Activated naive CD8-positive, alpha-beta T cell treated with anti-CD3 and anti-CD28 coated beads, Interleukin-2, amount 50 U/mL, for 16 hours (primary cell): Measurements from ENCODE around the gene SNX21.
A peak's percentile ranks its signal among the peaks of the same experiment; 100 is the strongest.

Experiments
- DNase-seq: peaks from one replicate; pipeline ENCODE4 v3.0.0-alpha.2; 2020; ENCODE audit warnings: low read depth, low spot score

The SNX21 gene

DNA sequence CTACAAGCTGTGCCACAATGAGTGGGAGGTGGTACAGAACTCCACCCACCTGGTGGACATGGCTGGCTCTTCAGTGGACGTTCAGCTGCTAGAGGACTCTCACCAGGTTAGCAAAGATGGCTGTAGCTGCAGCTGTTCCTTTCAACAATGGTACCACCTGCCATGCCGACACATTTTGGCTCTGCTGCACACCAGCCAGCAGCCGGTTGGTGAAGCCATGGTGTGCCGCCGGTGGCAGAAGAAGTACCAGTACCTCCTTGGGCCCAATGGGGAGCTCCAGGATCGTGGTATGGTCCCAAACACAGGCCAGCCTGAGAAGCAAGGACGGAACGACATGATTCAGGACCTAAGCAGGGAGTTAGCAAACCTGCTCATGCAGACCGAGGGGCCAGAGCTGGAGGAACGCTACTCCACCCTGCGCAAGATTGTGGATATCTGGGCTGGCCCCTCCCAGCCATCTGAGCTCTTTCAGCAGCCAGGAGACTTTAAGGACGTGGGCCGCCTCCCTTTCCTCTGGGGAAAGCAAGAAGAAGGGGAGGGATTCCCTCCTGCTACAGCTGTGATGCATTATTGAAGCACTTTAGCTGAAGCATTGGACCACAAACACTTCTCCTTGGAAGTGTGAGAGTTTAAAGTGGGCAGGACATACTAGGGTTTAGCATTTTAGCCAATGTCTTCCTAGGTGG lies 44.6 kb downstream of the SNX21 start:
- DNase-seq: no peak

GRCh38 chr20:45880988-45881788 lies 47.6 kb downstream of the SNX21 start, which contains the start of gene ZSWIM1:
Gene ZSWIM1 (plus strand): TSS chr20:45881227. CDS start chr20:45882593, 1,366 bp downstream.
- peak; percentile 97 for DNase-seq

DNA sequence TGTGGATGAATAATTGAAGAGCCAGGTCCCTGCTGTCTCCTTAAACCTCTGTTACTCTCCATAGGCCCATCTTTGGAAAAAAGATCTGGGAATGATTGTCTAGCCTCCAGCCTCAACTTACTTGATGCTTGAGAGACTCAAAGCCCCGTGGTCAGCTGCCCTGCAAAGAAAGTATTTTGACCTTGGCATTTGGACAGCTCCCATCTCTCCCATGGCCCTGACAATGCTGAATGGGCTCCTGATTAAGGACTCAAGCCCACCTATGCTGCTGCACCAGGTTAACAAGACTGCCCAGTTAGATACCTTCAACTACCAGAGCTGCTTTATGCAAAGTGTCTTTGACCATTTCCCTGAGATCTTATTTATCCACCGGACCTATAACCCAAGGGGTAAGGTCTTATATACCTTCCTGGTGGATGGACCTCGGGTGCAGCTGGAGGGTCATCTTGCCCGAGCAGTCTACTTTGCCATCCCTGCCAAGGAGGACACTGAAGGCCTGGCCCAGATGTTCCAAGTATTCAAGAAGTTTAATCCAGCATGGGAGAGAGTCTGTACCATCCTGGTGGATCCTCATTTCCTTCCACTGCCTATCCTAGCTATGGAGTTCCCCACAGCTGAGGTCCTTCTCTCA lies 49.0 kb downstream of the SNX21 start:
- no peak for DNase-seq

DNA sequence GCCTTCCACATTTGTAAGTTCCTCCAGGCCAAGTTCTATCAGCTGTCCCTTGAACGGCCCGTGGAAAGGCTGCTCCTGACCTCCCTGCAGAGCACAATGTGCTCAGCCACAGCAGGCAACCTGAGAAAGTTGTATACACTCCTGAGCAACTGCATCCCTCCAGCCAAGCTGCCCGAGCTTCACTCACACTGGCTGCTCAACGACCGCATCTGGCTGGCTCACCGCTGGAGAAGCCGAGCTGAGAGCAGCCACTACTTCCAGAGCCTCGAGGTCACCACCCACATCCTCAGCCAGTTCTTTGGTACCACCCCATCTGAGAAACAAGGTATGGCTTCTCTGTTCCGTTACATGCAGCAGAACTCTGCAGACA lies 49.5 kb downstream of the SNX21 start:
- DNase-seq: no peak

GRCh38 chr20:45886590-45887345 lies 53.2 kb downstream of the SNX21 start:
- DNase-seq: no peak

- DNase-seq: no peak
Observed at GRCh38 chr20:45887346-45887715, 53.7 kb downstream of the SNX21 start, which contains the start of gene SPATA25. Gene SPATA25 (minus strand): TSS chr20:45887622. CDS start chr20:45887590, 32 bp downstream.

- DNase-seq: no peak
Observed at GRCh38 chr20:45888681-45889080, 55.1 kb downstream of the SNX21 start.

DNA sequence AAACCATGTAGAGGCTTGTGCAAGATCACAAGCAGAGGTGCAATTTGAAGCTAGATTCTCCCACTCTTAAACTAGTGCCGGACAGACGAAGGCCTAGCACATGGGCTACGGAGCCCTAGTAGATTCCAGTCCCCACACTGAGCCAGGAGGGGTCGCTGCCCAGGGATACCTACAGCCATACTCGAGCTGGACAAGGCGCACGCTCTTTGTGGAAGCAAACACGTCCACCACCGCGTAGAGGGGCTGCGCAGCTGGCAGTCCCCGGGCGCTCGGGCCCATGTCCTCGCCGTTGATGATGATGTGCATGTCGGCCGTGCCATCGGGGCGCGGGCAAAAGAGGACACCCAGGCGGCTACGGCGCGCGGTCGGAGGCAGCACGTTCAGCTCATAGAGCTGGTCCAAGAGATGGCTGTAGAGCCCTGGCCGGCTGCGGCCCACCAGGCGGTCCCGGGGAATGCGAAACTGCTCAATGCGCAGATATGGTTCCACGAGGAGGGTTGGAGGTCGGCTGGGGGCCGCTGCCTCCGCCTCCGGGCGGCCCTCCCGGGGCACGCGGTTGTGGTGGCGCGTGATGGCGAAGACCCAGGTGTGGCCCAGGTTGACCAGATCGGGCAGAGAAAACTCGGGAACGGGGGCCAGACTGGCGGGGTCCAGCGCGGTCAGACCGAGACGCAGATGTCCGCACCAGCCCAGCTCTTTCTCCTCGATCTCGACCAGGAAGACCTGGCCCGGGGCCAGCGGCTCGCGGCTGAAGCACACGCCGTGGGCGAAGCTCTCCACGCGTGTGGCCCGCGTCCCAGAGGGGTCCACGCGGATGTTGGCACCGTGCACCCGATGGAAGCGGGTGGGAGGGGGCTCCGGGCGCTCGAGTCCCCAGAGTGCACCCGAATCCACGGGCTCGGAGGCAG lies 56.7 kb downstream of the SNX21 start:
- DNase-seq: no peak

- DNase-seq: peak; percentile 73
Observed at GRCh38 chr20:45890985-45891983, 57.7 kb downstream of the SNX21 start, which contains the start of the genes CTSA and NEURL2. Gene CTSA (plus strand): TSS chr20:45891335. CDS start chr20:45891569, 234 bp downstream. Gene NEURL2 (minus strand): TSS chr20:45891208. CDS start chr20:45890991, 217 bp downstream.

GRCh38 chr20:45892049-45892825 lies 58.6 kb downstream of the SNX21 start:
- DNase-seq: no peak
